Measurements from ENCODE around the gene SMDT1. TPM values are rescaled to one million over a fixed set of nuclear protein-coding genes. Genes with fewer than 3 reads are reported as not detected.

Gene SMDT1
- total and polyA plus RNA-seq, 10 of the 15 experiments (the other 5 are each of a cell fraction or from before 2014, with no cell fraction given): 19.7 to 176 (median 66.3) TPM

- Histone ChIP-seq H3K9ac (ENCODE audit: control insufficient read depth, insufficient read depth, low read length) (peak within 1 kb of the TSS; percentile 91), H3K4me1 (ENCODE audit: control insufficient read depth, insufficient read depth, low read length) (0 out of 2 replicates have a peak, but pooled peaks cover 3% of the 10 kb centered on the region), H3K4me3 (peak within 1 kb of the TSS; percentile 82), H3K79me2 (ENCODE audit: control insufficient read depth, insufficient read depth, low read length) (peaks cover 23% of the 10 kb centered on the region), H3K4me2 (ENCODE audit: control insufficient read depth, insufficient read depth) (peak within 1 kb of the TSS; percentile 96), H3K9me3 (replicated peaks; ENCODE audit: control insufficient read depth, insufficient read depth, low read length) (peaks cover 2% of the 10 kb centered on the region; the same call in 2 of the 3 replicates), H3K27ac (ENCODE audit: control insufficient read depth, insufficient read depth) (peak within 1 kb of the TSS; percentile 87), H3K27me3 (replicated peaks in 1 of 2; ENCODE audit: control insufficient read depth in 2 of 2, insufficient read depth in 2 of 2, low read length in 1 of 2) (no peaks in the 10 kb centered on the region), H4K20me1 (ENCODE audit: control insufficient read depth, insufficient read depth) (no peaks in the 10 kb centered on the region), H3K36me3 (ENCODE audit: control insufficient read depth in 2 of 2, insufficient read depth in 2 of 2, low read length in 1 of 2) (peaks cover 0 to 3% of the 10 kb centered on the region in 2 experiments; a peak in 2 of 4 replicates), H2AFZ (ENCODE audit: control insufficient read depth, low read depth, low read length) (peak within 1 kb of the TSS; percentile 88)
- POLR2A ChIA-PET: interaction anchor here (0.6 to 4.6 kb wide), 19 partner anchors 12 to 524 kb away, joined by 3 to 47 read pairs (median 3); partner anchors contain the start of genes NAGA, POLDIP3 and SMDT1
- 1% methylated on average over 71 of the region's 71 CpGs for WGBS (ENCODE audit: insufficient coverage, insufficient replicate concordance, low lambda C conversion rate, missing lambda C conversion rate)
- SMC1A ChIA-PET (ENCODE audit: uncharacterized antibody, unreplicated experiment): interaction anchor here (0.9 to 4.3 kb wide), 25 partner anchors 9 to 383 kb away, joined by 3 to 29 read pairs (median 5); partner anchors contain the start of gene SMDT1
- ATAC-seq: peak; percentile 95
- intact Hi-C loops (cut with micrococcal nuclease; ENCODE audit: unreplicated experiment): loop anchor here (1.0 to 10.0 kb wide), 3 partner anchors 124 to 524 kb away; partner anchors contain the start of gene POLDIP3
- peak; percentile 99 for DNase-seq (ENCODE audit: low read depth, low spot score)
- RAD21 ChIA-PET (ENCODE audit: unreplicated experiment): interaction anchor here (0.6 to 5.6 kb wide), 28 partner anchors 11 to 523 kb away, joined by 3 to 32 read pairs (median 4); partner anchors contain the start of genes CENPM, NFAM1, SMDT1 and SMIM45
- peak; percentile 96 for FAIRE-seq
- CTCF ChIA-PET: interaction anchor here (0.6 to 4.0 kb wide), 39 partner anchors 9 to 406 kb away, joined by 3 to 36 read pairs (median 4); partner anchors contain the start of genes SMDT1 and SMIM45
- TSS peak; percentile 74 for BruUV-seq (replicated peaks)
- in situ Hi-C loops (cut with MboI): no loop called here
- TF ChIP-seq BCL11A (IDR thresholded peaks at IDR 0.05; ENCODE audit: low read depth, low read length) (no peak), SREBF1 (IDR thresholded peaks at IDR 0.05; ENCODE audit: low read length) (no peak), NR2C2 (IDR thresholded peaks at IDR 0.05; ENCODE audit: borderline replicate concordance, control insufficient read depth, insufficient read length, low read depth) (no peak), KDM1A (IDR thresholded peaks at IDR 0.05; ENCODE audit: borderline replicate concordance) (no peak), MEF2A (IDR thresholded peaks at IDR 0.05; ENCODE audit: insufficient read depth, low read depth, low read length) (0 out of 2 replicates have a peak, but pooled peaks have one; percentile 3), NKRF (conservative IDR thresholded peaks at IDR 0.05) (peak; percentile 68), CBX3 (IDR thresholded peaks at IDR 0.05; ENCODE audit: borderline replicate concordance, low read depth) (no peak), ZNF217 (IDR thresholded peaks at IDR 0.05) (no peak), SMAD1 (IDR thresholded peaks at IDR 0.05; ENCODE audit: low read depth, partially characterized antibody) (no peak), PML (IDR thresholded peaks at IDR 0.05; ENCODE audit: low read length) (no peak; the same call in none of the 2 replicates), NFYB (IDR thresholded peaks at IDR 0.05; ENCODE audit: insufficient read depth, low read depth, low read length) (peak; percentile 73; the same call in 1 of the 2 replicates), NBN (IDR thresholded peaks at IDR 0.05) (peak; percentile 14)
- TF ChIP-seq, protein P1, sequence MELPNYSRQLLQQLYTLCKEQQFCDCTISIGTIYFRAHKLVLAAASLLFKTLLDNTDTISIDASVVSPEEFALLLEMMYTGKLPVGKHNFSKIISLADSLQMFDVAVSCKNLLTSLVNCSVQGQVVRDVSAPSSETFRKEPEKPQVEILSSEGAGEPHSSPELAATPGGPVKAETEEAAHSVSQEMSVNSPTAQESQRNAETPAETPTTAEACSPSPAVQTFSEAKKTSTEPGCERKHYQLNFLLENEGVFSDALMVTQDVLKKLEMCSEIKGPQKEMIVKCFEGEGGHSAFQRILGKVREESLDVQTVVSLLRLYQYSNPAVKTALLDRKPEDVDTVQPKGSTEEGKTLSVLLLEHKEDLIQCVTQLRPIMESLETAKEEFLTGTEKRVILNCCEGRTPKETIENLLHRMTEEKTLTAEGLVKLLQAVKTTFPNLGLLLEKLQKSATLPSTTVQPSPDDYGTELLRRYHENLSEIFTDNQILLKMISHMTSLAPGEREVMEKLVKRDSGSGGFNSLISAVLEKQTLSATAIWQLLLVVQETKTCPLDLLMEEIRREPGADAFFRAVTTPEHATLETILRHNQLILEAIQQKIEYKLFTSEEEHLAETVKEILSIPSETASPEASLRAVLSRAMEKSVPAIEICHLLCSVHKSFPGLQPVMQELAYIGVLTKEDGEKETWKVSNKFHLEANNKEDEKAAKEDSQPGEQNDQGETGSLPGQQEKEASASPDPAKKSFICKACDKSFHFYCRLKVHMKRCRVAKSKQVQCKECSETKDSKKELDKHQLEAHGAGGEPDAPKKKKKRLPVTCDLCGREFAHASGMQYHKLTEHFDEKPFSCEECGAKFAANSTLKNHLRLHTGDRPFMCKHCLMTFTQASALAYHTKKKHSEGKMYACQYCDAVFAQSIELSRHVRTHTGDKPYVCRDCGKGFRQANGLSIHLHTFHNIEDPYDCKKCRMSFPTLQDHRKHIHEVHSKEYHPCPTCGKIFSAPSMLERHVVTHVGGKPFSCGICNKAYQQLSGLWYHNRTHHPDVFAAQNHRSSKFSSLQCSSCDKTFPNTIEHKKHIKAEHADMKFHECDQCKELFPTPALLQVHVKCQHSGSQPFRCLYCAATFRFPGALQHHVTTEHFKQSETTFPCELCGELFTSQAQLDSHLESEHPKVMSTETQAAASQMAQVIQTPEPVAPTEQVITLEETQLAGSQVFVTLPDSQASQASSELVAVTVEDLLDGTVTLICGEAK (IDR thresholded peaks at IDR 0.05; ENCODE audit: borderline replicate concordance): peak; percentile 44; the same call in 1 of the 2 replicates
- TF ChIP-seq, protein P2, sequence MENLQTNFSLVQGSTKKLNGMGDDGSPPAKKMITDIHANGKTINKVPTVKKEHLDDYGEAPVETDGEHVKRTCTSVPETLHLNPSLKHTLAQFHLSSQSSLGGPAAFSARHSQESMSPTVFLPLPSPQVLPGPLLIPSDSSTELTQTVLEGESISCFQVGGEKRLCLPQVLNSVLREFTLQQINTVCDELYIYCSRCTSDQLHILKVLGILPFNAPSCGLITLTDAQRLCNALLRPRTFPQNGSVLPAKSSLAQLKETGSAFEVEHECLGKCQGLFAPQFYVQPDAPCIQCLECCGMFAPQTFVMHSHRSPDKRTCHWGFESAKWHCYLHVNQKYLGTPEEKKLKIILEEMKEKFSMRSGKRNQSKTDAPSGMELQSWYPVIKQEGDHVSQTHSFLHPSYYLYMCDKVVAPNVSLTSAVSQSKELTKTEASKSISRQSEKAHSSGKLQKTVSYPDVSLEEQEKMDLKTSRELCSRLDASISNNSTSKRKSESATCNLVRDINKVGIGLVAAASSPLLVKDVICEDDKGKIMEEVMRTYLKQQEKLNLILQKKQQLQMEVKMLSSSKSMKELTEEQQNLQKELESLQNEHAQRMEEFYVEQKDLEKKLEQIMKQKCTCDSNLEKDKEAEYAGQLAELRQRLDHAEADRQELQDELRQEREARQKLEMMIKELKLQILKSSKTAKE (IDR thresholded peaks at IDR 0.05; ENCODE audit: low read depth, poor library complexity, severe bottlenecking): no peak
Measured at GRCh38 chr22:42090596-42091454, 11.3 kb downstream of the SMDT1 start, which contains the start of gene NDUFA6. NDUFA6 (minus strand) TSS chr22:42090772; CDS start chr22:42090744, 28 bp downstream.
